ENCODE results near the gene VWA8. TPM values are rescaled to one million over a fixed set of nuclear protein-coding genes. Genes with fewer than 3 reads are reported as not detected.

VWA8 gene
- total and polyA plus RNA-seq, 2 of the 8 experiments (the other 6 are each of a cell fraction or from before 2014, with no cell fraction given): 5.9 to 19.6 TPM

- no peak for TF ChIP-seq EGR1 (IDR thresholded peaks at IDR 0.05; ENCODE audit: borderline replicate concordance, low read depth, low read length)
- TF ChIP-seq RNF2 (IDR thresholded peaks at IDR 0.05; ENCODE audit: borderline replicate concordance, low read depth, low read length, missing control alignments, poor library complexity, severe bottlenecking): no peak
- no peak for TF ChIP-seq SUZ12 (IDR thresholded peaks at IDR 0.05; ENCODE audit: low read length)
- no peak for TF ChIP-seq EP300 (IDR thresholded peaks at IDR 0.05; ENCODE audit: borderline replicate concordance in 1 of 2, low read depth in 2 of 2, low read length in 2 of 2)
- no peak for TF ChIP-seq CHD2 (IDR thresholded peaks at IDR 0.05; ENCODE audit: low read length)
- TF ChIP-seq E2F6 (IDR thresholded peaks at IDR 0.05): no peak
These were observed 440.0 kb downstream of the VWA8 start (continued) for GRCh38 chr13:41520660-41521630.
